GM12892 (cell line): ENCODE measurements around the gene SAPCD1.

ENCODE experiments used
- POLR2AphosphoS5 ChIP-seq: IDR thresholded peaks from 2 replicates; pipeline ENCODE4 v1.6.1; 2011; ENCODE audit warnings: low read depth, low read length, control low read depth
- TAF1 ChIP-seq: IDR thresholded peaks from 2 replicates; pipeline ENCODE4 v1.6.1; 2011; ENCODE audit warnings: low read depth, mild to moderate bottlenecking, control low read depth, low read length, borderline replicate concordance

- no peak for TF ChIP-seq TAF1
- TF ChIP-seq POLR2AphosphoS5 = no peak
These were observed 30.3 kb downstream of the SAPCD1 start for GRCh38 chr6:31792761-31793171.
